ENCODE data around the gene MAP4K4. TPM values are rescaled to one million over a fixed set of nuclear protein-coding genes. Genes with fewer than 3 reads are reported as not detected.

Gene MAP4K4
- total RNA-seq, 1 experiment from 2014 or later, result 132 TPM

- H3K4me1 Mint-ChIP-seq, result peaks cover 17 to 29% of the 10 kb centered on the region in 2 experiments
- peaks cover 0 to 13% (median 5%) of the 10 kb centered on the region in 3 experiments; a peak in 5 of 7 replicates for H3K36me3 Mint-ChIP-seq (ENCODE audit: insufficient read depth in 1 of 3, low read depth in 3 of 3)
- H3K27ac Mint-ChIP-seq, result no peak overlapping the region
Observed at GRCh38 chr2:101792208-101792607, 94.7 kb downstream of the MAP4K4 start.

More at GRCh38 chr2:101792208-101792607, 94.7 kb downstream of the MAP4K4 start:
- Histone ChIP-seq H2AK5ac (ENCODE audit: insufficient read length, low read length) (no peak overlapping the region), H2BK120ac (ENCODE audit: low read depth, low read length, poor library complexity, severe bottlenecking) (no peak overlapping the region), H2BK20ac (ENCODE audit: low read depth, low read length, poor library complexity, severe bottlenecking) (no peak overlapping the region), H3K14ac (ENCODE audit: insufficient read depth, low read length) (no peak overlapping the region), H3K27me3 (ENCODE audit: insufficient read depth, low read length) (no peaks in the 10 kb centered on the region), H4K91ac (ENCODE audit: insufficient read length, low read depth, low read length) (no peak overlapping the region), H3K56ac (ENCODE audit: insufficient read length, low read depth, low read length) (no peak overlapping the region), H3K79me2 (ENCODE audit: insufficient read depth, low read length) (peaks cover 17% of the 10 kb centered on the region; the same call in 1 of the 2 replicates), H3K4ac (ENCODE audit: low read depth, low read length) (no peak overlapping the region), H2BK12ac (ENCODE audit: insufficient read length, low read depth, low read length) (no peak overlapping the region), H2AFZ (ENCODE audit: low read length) (no peak overlapping the region), H4K20me1 (ENCODE audit: control insufficient read depth, insufficient read depth, insufficient read length) (no peaks in the 10 kb centered on the region), H3K79me1 (ENCODE audit: insufficient read depth, low read depth, low read length, poor library complexity, severe bottlenecking) (no peaks in the 10 kb centered on the region), H2BK5ac (ENCODE audit: insufficient read length, low read length) (no peak overlapping the region), H3K27ac (ENCODE audit: insufficient read length, low read depth, low read length) (no peak overlapping the region), H4K8ac (replicated peaks; ENCODE audit: insufficient read length, low read depth, low read length) (no peak overlapping the region), H2BK15ac (ENCODE audit: low read depth, low read length) (no peak overlapping the region), H3T11ph (ENCODE audit: low read length) (no peak overlapping the region), H3K9ac (ENCODE audit: extremely low read depth, insufficient read length, low read length) (no peak overlapping the region), H3K23ac (ENCODE audit: insufficient read length, low read depth, low read length) (no peak overlapping the region), H3K9me3 (ENCODE audit: control insufficient read depth, low read depth, low read length) (no peaks in the 10 kb centered on the region), H3K23me2 (ENCODE audit: insufficient read length, low read depth, low read length, poor library complexity, severe bottlenecking) (no peaks in the 10 kb centered on the region), H3K4me1 (ENCODE audit: insufficient read depth, low read length) (peaks cover 3% of the 10 kb centered on the region; the same call in 1 of the 2 replicates), H3K18ac (ENCODE audit: insufficient read length, low read depth, low read length) (no peak overlapping the region), H4K5ac (ENCODE audit: insufficient read length, low read depth, low read length) (no peak overlapping the region), H3K4me2 (ENCODE audit: insufficient read depth, insufficient read length, low read length) (no peak overlapping the region)
- WGBS (ENCODE audit: extremely low coverage, insufficient read length, low lambda C conversion rate), result no CpG with 5 or more reads among the region's 5 CpGs
- no peaks in the 10 kb centered on the region for H3K27me3 Mint-ChIP-seq (ENCODE audit: low read depth)
- no peak for DNase-seq
- no peaks in the 10 kb centered on the region for H3K9me3 Mint-ChIP-seq
- H3K4me3 Mint-ChIP-seq, result no peak overlapping the region
- TF ChIP-seq CTCF (conservative IDR thresholded peaks at IDR 0.05), result no peak

All from H9 (cell line).